Measurements from ENCODE around the gene RPS5. TPM values are rescaled to one million over a fixed set of nuclear protein-coding genes. Genes with fewer than 3 reads are reported as not detected.
A peak's percentile ranks its signal among the peaks of the same experiment; 100 is the strongest.

RPS5 gene
- total and polyA plus RNA-seq, 9 of the 15 experiments (the other 6 are each of a cell fraction or from before 2014, with no cell fraction given): 1,228 to 3,570 (median 2,484) TPM

GRCh38 chr19:58380662-58381459, 6.2 kb upstream of the RPS5 start, which contains the start of gene ZNF837 (continued):
- TF ChIP-seq THRA (IDR thresholded peaks at IDR 0.05): no peak
- TF ChIP-seq, protein P1, sequence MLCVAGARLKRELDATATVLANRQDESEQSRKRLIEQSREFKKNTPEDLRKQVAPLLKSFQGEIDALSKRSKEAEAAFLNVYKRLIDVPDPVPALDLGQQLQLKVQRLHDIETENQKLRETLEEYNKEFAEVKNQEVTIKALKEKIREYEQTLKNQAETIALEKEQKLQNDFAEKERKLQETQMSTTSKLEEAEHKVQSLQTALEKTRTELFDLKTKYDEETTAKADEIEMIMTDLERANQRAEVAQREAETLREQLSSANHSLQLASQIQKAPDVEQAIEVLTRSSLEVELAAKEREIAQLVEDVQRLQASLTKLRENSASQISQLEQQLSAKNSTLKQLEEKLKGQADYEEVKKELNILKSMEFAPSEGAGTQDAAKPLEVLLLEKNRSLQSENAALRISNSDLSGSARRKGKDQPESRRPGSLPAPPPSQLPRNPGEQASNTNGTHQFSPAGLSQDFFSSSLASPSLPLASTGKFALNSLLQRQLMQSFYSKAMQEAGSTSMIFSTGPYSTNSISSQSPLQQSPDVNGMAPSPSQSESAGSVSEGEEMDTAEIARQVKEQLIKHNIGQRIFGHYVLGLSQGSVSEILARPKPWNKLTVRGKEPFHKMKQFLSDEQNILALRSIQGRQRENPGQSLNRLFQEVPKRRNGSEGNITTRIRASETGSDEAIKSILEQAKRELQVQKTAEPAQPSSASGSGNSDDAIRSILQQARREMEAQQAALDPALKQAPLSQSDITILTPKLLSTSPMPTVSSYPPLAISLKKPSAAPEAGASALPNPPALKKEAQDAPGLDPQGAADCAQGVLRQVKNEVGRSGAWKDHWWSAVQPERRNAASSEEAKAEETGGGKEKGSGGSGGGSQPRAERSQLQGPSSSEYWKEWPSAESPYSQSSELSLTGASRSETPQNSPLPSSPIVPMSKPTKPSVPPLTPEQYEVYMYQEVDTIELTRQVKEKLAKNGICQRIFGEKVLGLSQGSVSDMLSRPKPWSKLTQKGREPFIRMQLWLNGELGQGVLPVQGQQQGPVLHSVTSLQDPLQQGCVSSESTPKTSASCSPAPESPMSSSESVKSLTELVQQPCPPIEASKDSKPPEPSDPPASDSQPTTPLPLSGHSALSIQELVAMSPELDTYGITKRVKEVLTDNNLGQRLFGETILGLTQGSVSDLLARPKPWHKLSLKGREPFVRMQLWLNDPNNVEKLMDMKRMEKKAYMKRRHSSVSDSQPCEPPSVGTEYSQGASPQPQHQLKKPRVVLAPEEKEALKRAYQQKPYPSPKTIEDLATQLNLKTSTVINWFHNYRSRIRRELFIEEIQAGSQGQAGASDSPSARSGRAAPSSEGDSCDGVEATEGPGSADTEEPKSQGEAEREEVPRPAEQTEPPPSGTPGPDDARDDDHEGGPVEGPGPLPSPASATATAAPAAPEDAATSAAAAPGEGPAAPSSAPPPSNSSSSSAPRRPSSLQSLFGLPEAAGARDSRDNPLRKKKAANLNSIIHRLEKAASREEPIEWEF (CRISPR knock-in tag; IDR thresholded peaks at IDR 0.05): no peak
- TF ChIP-seq, protein P2, sequence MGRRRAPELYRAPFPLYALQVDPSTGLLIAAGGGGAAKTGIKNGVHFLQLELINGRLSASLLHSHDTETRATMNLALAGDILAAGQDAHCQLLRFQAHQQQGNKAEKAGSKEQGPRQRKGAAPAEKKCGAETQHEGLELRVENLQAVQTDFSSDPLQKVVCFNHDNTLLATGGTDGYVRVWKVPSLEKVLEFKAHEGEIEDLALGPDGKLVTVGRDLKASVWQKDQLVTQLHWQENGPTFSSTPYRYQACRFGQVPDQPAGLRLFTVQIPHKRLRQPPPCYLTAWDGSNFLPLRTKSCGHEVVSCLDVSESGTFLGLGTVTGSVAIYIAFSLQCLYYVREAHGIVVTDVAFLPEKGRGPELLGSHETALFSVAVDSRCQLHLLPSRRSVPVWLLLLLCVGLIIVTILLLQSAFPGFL (CRISPR knock-in tag; IDR thresholded peaks at IDR 0.05): no peak
- TF ChIP-seq TAL1 (IDR thresholded peaks at IDR 0.05): no peak
- TF ChIP-seq ZZZ3 (IDR thresholded peaks at IDR 0.05): no peak
- TF ChIP-seq ATF1 (CRISPR knock-in tag; IDR thresholded peaks at IDR 0.05): no peak
- peak; percentile 98 for TF ChIP-seq ATF1 (tag; IDR thresholded peaks at IDR 0.05)
- TF ChIP-seq SP2 (IDR thresholded peaks at IDR 0.05; ENCODE audit: extremely low read depth, low read depth, low read length, poor library complexity, severe bottlenecking): peak; percentile 70
- TF ChIP-seq E2F4 (CRISPR knock-in tag; IDR thresholded peaks at IDR 0.05; ENCODE audit: low read depth): peak; percentile 68
- no peak for TF ChIP-seq ZSCAN32 (CRISPR knock-in tag; IDR thresholded peaks at IDR 0.05)
- TF ChIP-seq ZNF165 (CRISPR knock-in tag; IDR thresholded peaks at IDR 0.05; ENCODE audit: borderline replicate concordance): peak; percentile 51; the same call in 1 of the 2 replicates
- TF ChIP-seq HOXB6 (CRISPR knock-in tag; IDR thresholded peaks at IDR 0.05; ENCODE audit: borderline replicate concordance): no peak
- TF ChIP-seq NCOA1 (IDR thresholded peaks at IDR 0.05; ENCODE audit: low read depth): peak; percentile 98
- TF ChIP-seq, protein P3, sequence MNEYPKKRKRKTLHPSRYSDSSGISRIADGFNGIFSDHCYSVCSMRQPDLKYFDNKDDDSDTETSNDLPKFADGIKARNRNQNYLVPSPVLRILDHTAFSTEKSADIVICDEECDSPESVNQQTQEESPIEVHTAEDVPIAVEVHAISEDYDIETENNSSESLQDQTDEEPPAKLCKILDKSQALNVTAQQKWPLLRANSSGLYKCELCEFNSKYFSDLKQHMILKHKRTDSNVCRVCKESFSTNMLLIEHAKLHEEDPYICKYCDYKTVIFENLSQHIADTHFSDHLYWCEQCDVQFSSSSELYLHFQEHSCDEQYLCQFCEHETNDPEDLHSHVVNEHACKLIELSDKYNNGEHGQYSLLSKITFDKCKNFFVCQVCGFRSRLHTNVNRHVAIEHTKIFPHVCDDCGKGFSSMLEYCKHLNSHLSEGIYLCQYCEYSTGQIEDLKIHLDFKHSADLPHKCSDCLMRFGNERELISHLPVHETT (CRISPR knock-in tag; conservative IDR thresholded peaks at IDR 0.05 in 1 of 2, IDR thresholded peaks at IDR 0.05 in 1 of 2): peak in 1 of 2 experiments; percentile 87; a peak in 2 of 4 replicates
- TF ChIP-seq MAFF (IDR thresholded peaks at IDR 0.05; ENCODE audit: low read length): no peak
- TF ChIP-seq TAF9B (IDR thresholded peaks at IDR 0.05; ENCODE audit: partially characterized antibody): peak; percentile 81
- TF ChIP-seq SNRNP70 (optimal IDR thresholded peaks at IDR 0.05; ENCODE audit: low read depth, low read length): no peak
